Dermis microvascular lymphatic vessel endothelial cell (primary cell): ENCODE measurements around the gene AOPEP. TPM values are rescaled to one million over a fixed set of nuclear protein-coding genes. Genes with fewer than 3 reads are reported as not detected.

Experiments
- DNase-seq, 2 donors: peaks; one replicate each; pipeline versions ENCODE4 v3.0.0 to v3.0.0-alpha.2; 2010; ENCODE audit warnings: low read depth in 2 of 2
- total RNA-seq: library from RNA; depleted of rRNA; stranded (reverse); fragments of >200 nt; gene quantifications from 2 replicates; pipeline ENCODE4 v1.2.1, GENCODE V29; 2014

Gene AOPEP
- total RNA-seq, 1 donor from 2014 or later: 24.6 TPM

GRCh38 chr9:95132366-95133324, 406.1 kb downstream of the AOPEP start:
- DNase-seq: no peak

- DNase-seq: no peak
These were observed 406.8 kb downstream of the AOPEP start for GRCh38 chr9:95133325-95133705.

GRCh38 chr9:95134457-95134881, 408.0 kb downstream of the AOPEP start:
- DNase-seq: no peak

GRCh38 chr9:95135756-95136155, 409.3 kb downstream of the AOPEP start:
- DNase-seq: no peak

Other genes starting within 250 kb of the AOPEP start
- not detected in 2 replicates for gene PCAT7, start 171.6 kb upstream of the AOPEP start, total RNA-seq
- not detected in 2 replicates for gene FBP2, start 132.9 kb upstream of the AOPEP start, total RNA-seq
- gene FBP1, start 87.2 kb upstream of the AOPEP start, total RNA-seq: 0.51 and 0.64 TPM in 2 replicates